ENCODE data around the gene SPDYE8. TPM values are rescaled to one million over a fixed set of nuclear protein-coding genes. Genes with fewer than 3 reads are reported as not detected.
"Not testable (repeated sequence)": the region's sequence is repeated elsewhere in the genome, so short reads cannot be mapped to it uniquely, and the experiment has no call there.

SPDYE8 gene
- total and polyA plus RNA-seq, 2 experiments from 2014 or later: 0.34 TPM; not detected in 1

DNA sequence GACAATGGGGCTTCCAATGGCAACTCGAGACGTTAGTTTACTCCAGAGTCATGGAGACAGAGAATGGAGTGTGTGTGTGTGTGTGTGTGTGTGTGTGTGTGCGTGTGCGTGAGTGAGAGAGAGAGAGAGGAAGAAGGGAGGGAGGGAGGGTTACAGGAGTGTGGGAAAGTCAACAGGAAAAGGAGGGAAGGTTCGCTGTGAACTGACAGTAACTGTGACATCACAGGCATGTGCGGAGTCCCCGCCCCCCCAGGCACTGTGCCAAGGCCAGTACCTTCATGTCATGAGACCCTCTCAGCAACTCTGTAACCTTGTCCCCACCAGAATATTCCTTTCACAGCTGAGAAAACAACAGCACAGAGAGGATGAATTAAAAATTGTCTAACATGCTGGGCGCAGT, 32.1 kb downstream of the SPDYE8 start:
- DNase-seq (ENCODE audit: low spot score); H3K27me3 Mint-ChIP-seq (ENCODE audit: insufficient read depth, low read depth, poor library complexity); H3K4me1 ChIP-seq (ENCODE audit: insufficient read depth); H3K9me3 Mint-ChIP-seq; H3K79me2 ChIP-seq (replicated peaks; ENCODE audit: insufficient read depth); H3K27ac ChIP-seq (ENCODE audit: low read depth); H2AFZ ChIP-seq; H3K36me3 Mint-ChIP-seq (ENCODE audit: low read depth); H3K36me3 ChIP-seq (ENCODE audit: insufficient read depth); H3K9me2 ChIP-seq (ENCODE audit: insufficient read depth); H3F3A ChIP-seq (replicated peaks; ENCODE audit: low read depth); ATAC-seq; H3K4me3 Mint-ChIP-seq; H3K27me3 ChIP-seq (ENCODE audit: insufficient read depth); H4K20me1 ChIP-seq (replicated peaks; ENCODE audit: insufficient read depth); H3K4me2 ChIP-seq; H3K4me1 Mint-ChIP-seq; H3K4me3 ChIP-seq; H3K27ac Mint-ChIP-seq: not testable (repeated sequence)

- not testable (repeated sequence) for H3K4me3 ChIP-seq; H3F3A ChIP-seq (replicated peaks; ENCODE audit: low read depth); H3K36me3 Mint-ChIP-seq (ENCODE audit: low read depth); H3K27me3 ChIP-seq (ENCODE audit: insufficient read depth); H3K27me3 Mint-ChIP-seq (ENCODE audit: insufficient read depth, low read depth, poor library complexity); H2AFZ ChIP-seq; H3K27ac ChIP-seq (ENCODE audit: low read depth); DNase-seq (ENCODE audit: low spot score); H4K20me1 ChIP-seq (replicated peaks; ENCODE audit: insufficient read depth); H3K4me3 Mint-ChIP-seq; ATAC-seq; H3K4me1 ChIP-seq (ENCODE audit: insufficient read depth); H3K36me3 ChIP-seq (ENCODE audit: insufficient read depth); H3K9me2 ChIP-seq (ENCODE audit: insufficient read depth); H3K79me2 ChIP-seq (replicated peaks; ENCODE audit: insufficient read depth); H3K27ac Mint-ChIP-seq; H3K4me1 Mint-ChIP-seq; H3K4me2 ChIP-seq; H3K9me3 Mint-ChIP-seq
These were observed 34.1 kb downstream of the SPDYE8 start for GRCh38 chr7:72995484-72995883.

DNA sequence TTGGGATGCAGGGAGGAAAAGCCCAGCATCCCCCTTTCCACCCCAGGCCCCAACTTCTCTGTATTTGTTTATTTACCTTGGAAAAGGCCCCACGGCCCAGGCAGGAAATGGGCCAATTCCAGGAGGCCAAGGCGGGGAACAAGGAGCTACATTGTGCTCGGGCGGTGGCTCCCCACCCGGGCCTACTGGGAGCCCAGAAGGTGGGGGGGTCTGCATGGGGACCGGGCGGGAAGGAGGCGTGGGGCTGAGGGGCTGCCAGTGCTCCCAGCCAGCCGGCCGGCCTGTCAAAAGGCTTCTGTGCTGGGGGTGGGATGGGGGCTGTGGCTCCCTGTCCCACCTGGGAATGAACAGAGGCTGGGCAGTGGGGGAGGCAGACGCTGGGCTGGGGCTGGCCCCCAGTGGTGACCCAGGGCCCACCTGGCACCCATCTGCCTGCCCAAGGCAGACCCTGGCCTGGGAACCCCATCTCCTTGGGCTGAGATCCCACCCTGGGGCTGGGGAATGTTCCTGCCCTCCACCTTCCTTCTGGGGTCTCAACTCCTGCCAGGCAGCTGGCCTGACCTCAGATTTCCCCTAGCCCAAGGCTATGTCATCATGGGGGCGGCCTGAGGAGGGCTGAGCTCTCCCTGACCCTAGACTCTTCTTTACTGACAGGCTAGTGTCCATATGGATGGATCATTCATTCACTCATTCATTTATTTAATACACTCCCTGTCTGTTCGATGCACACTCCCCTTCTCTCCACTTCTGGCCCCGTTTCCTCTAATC, 39.2 kb downstream of the SPDYE8 start:
- H3K27ac Mint-ChIP-seq; H3K27ac ChIP-seq (ENCODE audit: low read depth); H3K36me3 Mint-ChIP-seq (ENCODE audit: low read depth); H3K4me2 ChIP-seq; H3K4me3 ChIP-seq; H3K9me3 Mint-ChIP-seq; H3K27me3 Mint-ChIP-seq (ENCODE audit: insufficient read depth, low read depth, poor library complexity); H3K9me2 ChIP-seq (ENCODE audit: insufficient read depth); H3K4me1 Mint-ChIP-seq; H4K20me1 ChIP-seq (replicated peaks; ENCODE audit: insufficient read depth); H3K27me3 ChIP-seq (ENCODE audit: insufficient read depth); H3F3A ChIP-seq (replicated peaks; ENCODE audit: low read depth); DNase-seq (ENCODE audit: low spot score); H3K36me3 ChIP-seq (ENCODE audit: insufficient read depth); H3K4me1 ChIP-seq (ENCODE audit: insufficient read depth); H2AFZ ChIP-seq; H3K4me3 Mint-ChIP-seq; H3K79me2 ChIP-seq (replicated peaks; ENCODE audit: insufficient read depth): not testable (repeated sequence)
- peak; percentile 76 for ATAC-seq

DNA sequence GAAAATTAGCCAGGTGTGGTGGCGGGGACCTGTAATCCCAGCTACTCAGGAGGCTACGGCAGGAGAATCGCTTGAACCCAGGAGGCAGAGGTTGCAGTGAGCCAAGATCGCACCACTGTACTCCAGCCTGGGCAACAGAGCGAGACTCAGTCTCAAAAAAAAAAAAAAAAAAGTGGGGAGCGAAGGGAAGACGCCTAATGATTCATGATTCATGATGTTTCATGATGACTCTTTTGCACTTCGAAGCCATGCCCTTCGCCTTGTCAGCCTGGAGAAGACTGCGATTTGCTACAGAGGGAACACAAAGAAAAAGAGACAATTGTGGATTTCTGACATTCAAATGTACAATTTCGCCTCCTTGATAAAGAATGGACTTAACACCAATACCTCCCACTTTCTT, 47.5 kb downstream of the SPDYE8 start:
- H3K4me3 Mint-ChIP-seq; H3K4me2 ChIP-seq; H3K9me3 Mint-ChIP-seq; ATAC-seq; H3K9me2 ChIP-seq (ENCODE audit: insufficient read depth); H3K4me1 ChIP-seq (ENCODE audit: insufficient read depth); H3K27ac ChIP-seq (ENCODE audit: low read depth); H3K27me3 Mint-ChIP-seq (ENCODE audit: insufficient read depth, low read depth, poor library complexity); H3K27ac Mint-ChIP-seq; H4K20me1 ChIP-seq (replicated peaks; ENCODE audit: insufficient read depth); H3K4me1 Mint-ChIP-seq; DNase-seq (ENCODE audit: low spot score); H3K36me3 ChIP-seq (ENCODE audit: insufficient read depth); H3K4me3 ChIP-seq; H2AFZ ChIP-seq; H3F3A ChIP-seq (replicated peaks; ENCODE audit: low read depth); H3K79me2 ChIP-seq (replicated peaks; ENCODE audit: insufficient read depth); H3K36me3 Mint-ChIP-seq (ENCODE audit: low read depth); H3K27me3 ChIP-seq (ENCODE audit: insufficient read depth): not testable (repeated sequence)

DNA sequence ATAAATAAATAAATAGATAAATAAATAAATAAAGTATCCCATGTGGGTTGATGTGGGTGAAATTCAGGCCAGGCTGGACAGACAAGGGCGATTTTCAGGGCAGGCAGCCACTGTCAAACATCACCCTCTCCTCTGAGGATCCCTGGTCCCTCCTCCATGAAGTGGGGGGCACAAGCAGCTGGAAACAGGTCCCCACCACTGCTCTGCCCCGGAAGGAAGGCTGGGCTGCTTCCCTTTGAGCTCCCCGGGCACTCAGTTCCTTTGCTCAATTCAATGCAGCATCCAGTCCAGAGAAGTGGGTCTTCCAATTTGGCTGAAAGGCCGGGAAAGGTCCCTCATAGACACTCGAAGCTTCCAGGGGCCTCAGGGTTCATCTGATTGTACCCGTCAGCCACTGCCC, 49.2 kb downstream of the SPDYE8 start:
- not testable (repeated sequence) for H3K4me3 Mint-ChIP-seq; H3K27me3 ChIP-seq (ENCODE audit: insufficient read depth); H3K4me3 ChIP-seq; H3K36me3 ChIP-seq (ENCODE audit: insufficient read depth); DNase-seq (ENCODE audit: low spot score); H3K4me1 ChIP-seq (ENCODE audit: insufficient read depth); H3K79me2 ChIP-seq (replicated peaks; ENCODE audit: insufficient read depth); H3K4me1 Mint-ChIP-seq; ATAC-seq; H3F3A ChIP-seq (replicated peaks; ENCODE audit: low read depth); H3K9me3 Mint-ChIP-seq; H3K9me2 ChIP-seq (ENCODE audit: insufficient read depth); H3K27ac ChIP-seq (ENCODE audit: low read depth); H4K20me1 ChIP-seq (replicated peaks; ENCODE audit: insufficient read depth); H3K36me3 Mint-ChIP-seq (ENCODE audit: low read depth); H2AFZ ChIP-seq; H3K27me3 Mint-ChIP-seq (ENCODE audit: insufficient read depth, low read depth, poor library complexity); H3K4me2 ChIP-seq; H3K27ac Mint-ChIP-seq

GRCh38 chr7:72976434-72976833, 53.1 kb downstream of the SPDYE8 start:
- H3F3A ChIP-seq (replicated peaks; ENCODE audit: low read depth); H3K79me2 ChIP-seq (replicated peaks; ENCODE audit: insufficient read depth); H3K27ac ChIP-seq (ENCODE audit: low read depth); H3K4me3 Mint-ChIP-seq; H4K20me1 ChIP-seq (replicated peaks; ENCODE audit: insufficient read depth); H3K9me2 ChIP-seq (ENCODE audit: insufficient read depth); H3K4me2 ChIP-seq; H3K36me3 Mint-ChIP-seq (ENCODE audit: low read depth); DNase-seq (ENCODE audit: low spot score); H3K36me3 ChIP-seq (ENCODE audit: insufficient read depth); H3K4me1 Mint-ChIP-seq; H3K27ac Mint-ChIP-seq; ATAC-seq; H3K4me3 ChIP-seq; H3K27me3 ChIP-seq (ENCODE audit: insufficient read depth); H3K4me1 ChIP-seq (ENCODE audit: insufficient read depth); H3K27me3 Mint-ChIP-seq (ENCODE audit: insufficient read depth, low read depth, poor library complexity); H2AFZ ChIP-seq; H3K9me3 Mint-ChIP-seq: not testable (repeated sequence)
